OCI-LY7 (cell line): Measurements from ENCODE around the gene COL3A1.

ENCODE experiments used
- CTCF ChIP-seq: fragments of 200-600 bp; sonication (generic); conservative IDR thresholded peaks from 2 replicates; pipeline ENCODE4 v1.5.1; 2014; ENCODE audit warnings: mild to moderate bottlenecking, antibody characterized with exemption, low read length, moderate library complexity, mixed read lengths
- EZH2phosphoT487 ChIP-seq: fragments of 200-600 bp; sonication (generic); IDR thresholded peaks from 2 replicates; pipeline ENCODE4 v1.6.1; 2018; ENCODE audit warnings: low read depth, borderline replicate concordance, mild to moderate bottlenecking, mixed run types, antibody characterized with exemption, low read length, moderate library complexity, mixed read lengths

GRCh38 chr2:189022492-189022891 is 48.3 kb downstream of the COL3A1 start:
- no peak for TF ChIP-seq CTCF
- no peak for TF ChIP-seq EZH2phosphoT487
